IPS-18c (cell line): ENCODE data around the gene SMAP1.

Experiments
- H3K4me3 ChIP-seq: 2 replicates; pipeline ENCODE4 v1.7.0; 2013; ENCODE audit warnings: low read depth, mild to moderate bottlenecking, low read length, moderate library complexity; ENCODE audit not compliant: insufficient read depth
- H3K9me3 ChIP-seq: one replicate; pipeline ENCODE4 v1.6.1; 2013; ENCODE audit warnings: mild to moderate bottlenecking, low read length, moderate library complexity; ENCODE audit not compliant: control insufficient read depth, insufficient read depth

Gene SMAP1

DNA sequence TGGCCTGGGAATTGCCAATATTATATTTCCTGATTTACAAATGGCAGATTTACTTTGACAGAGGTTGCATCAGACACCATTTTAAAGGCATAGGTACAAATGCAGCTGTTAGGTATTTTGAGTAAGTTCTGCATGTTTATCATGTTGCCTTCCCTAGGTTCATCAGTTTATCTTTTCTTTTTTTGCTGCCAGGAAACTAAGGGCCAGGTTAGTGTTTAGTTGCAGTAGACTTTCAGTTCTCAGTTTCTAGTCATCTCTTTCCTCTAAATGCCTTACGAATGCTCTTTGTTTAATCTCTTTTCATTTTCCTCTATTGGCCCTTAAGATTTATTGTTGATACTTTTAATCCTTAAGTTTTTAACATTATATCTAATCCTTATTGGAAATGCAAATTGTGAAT lies 129.9 kb downstream of the SMAP1 start:
- Histone ChIP-seq H3K9me3 (no peaks in the 10 kb centered on the region), H3K4me3 (no peak overlapping the region)

GRCh38 chr6:70806086-70806485 lies 138.4 kb downstream of the SMAP1 start:
- H3K9me3 ChIP-seq, result peaks cover 2% of the 10 kb centered on the region
- no peak overlapping the region for H3K4me3 ChIP-seq

DNA sequence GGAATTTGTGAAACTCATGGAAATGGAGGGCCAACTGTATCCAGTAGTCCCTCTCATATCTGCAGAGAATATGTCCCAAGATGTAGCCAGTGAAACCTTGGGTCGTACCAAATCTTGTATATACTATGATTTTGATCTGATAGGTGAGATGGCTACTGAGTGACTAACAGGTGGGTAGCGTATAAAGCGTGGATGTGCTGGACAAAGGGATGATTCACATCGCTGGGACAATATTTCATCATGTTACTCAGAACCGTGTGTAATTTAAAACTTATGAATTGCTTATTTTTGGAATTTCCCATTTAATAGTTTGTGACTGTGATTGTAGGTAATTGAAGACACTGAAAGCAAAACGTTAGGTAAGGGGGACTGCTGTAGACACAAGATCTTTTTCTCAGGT lies 144.1 kb downstream of the SMAP1 start:
- Histone ChIP-seq H3K9me3 (no peaks in the 10 kb centered on the region), H3K4me3 (no peak overlapping the region)

DNA sequence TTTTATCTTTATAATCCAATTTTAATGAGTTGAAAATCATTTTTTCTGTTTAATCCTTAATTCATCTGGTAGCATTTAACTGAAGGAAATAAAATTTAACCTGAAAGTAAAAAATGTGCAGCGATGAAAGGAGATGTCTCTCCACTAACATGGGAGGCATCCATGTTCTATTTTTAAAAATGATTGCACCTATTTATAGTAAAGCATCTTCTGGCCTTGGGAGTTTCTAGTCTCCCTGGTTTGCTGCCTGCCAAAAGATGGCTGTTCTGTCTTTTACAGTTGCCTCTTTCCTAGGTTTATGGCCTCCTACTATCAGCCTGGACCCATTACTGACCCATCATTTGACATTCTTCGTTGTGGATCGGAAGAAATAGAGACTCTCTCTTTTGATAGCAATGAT lies 146.2 kb downstream of the SMAP1 start:
- Histone ChIP-seq H3K9me3 (no peaks in the 10 kb centered on the region), H3K4me3 (no peak overlapping the region)

- Histone ChIP-seq H3K9me3 (no peaks in the 10 kb centered on the region), H3K4me3 (no peak overlapping the region)
Observed at GRCh38 chr6:70819646-70820045, 152.0 kb downstream of the SMAP1 start.

GRCh38 chr6:70820778-70821177 lies 153.1 kb downstream of the SMAP1 start:
- Histone ChIP-seq H3K4me3 (no peak overlapping the region), H3K9me3 (no peaks in the 10 kb centered on the region)

DNA sequence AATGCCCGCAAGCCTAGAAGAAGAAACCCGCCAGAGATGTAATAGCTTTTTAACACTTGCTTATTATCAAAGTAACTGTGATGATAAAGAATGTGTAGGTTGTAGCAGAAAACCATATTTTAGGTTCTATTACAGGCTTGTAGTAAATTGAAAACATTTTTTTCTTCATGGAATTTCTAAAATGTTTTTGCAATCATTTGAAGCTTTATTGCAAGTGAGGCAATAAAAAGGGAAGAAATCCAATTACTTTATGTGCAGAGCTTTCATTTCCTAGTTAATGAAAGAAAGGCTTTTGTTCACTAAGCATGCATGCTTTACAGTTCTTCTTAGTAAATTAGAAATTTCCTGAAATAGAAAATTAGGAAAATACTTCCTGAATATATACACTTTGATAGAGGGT lies 154.1 kb downstream of the SMAP1 start:
- no peaks in the 10 kb centered on the region for H3K9me3 ChIP-seq
- no peak overlapping the region for H3K4me3 ChIP-seq

DNA sequence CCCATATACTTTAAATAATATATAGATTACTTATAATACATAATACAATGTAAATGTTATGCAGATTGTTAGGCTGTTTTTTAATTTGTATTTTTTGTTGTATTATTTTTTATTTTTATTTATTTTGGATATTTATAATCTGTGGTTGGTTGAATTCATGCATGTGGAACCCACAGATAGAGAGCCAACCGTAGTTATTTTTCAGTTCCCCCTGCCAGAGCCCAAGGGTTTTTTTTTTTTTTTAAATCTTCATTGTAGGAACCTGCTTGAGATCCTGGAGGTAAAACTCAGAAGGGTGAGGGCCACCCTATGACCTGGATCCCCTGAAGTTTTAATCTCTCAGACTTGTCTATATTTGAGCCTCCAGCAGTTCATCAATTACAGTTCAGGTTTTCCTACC lies 156.0 kb downstream of the SMAP1 start:
- Histone ChIP-seq H3K9me3 (no peaks in the 10 kb centered on the region), H3K4me3 (no peak overlapping the region)

- H3K9me3 ChIP-seq, result no peaks in the 10 kb centered on the region
- H3K4me3 ChIP-seq, result no peak overlapping the region
Observed at GRCh38 chr6:70831427-70831826, 163.7 kb downstream of the SMAP1 start.

DNA sequence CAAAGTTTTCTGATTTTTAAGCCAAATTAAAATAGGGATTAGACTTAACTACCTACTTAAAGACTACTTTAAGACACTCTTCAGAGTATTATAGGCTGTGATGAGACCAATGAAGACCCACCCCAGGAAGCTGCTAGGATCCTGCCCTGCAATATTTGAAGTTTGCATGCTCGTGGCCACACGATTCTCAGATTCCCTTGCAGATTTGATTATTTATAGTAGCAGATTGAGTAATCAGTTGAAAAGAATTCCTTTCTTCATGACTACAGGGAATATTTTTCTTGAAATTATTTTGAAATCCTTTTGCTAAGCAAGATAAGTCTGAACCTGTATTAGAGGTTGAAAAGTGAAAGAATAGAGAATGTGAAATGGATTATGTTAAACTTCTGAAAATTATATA lies 166.8 kb downstream of the SMAP1 start:
- no peaks in the 10 kb centered on the region for H3K9me3 ChIP-seq
- H3K4me3 ChIP-seq, result no peak overlapping the region

DNA sequence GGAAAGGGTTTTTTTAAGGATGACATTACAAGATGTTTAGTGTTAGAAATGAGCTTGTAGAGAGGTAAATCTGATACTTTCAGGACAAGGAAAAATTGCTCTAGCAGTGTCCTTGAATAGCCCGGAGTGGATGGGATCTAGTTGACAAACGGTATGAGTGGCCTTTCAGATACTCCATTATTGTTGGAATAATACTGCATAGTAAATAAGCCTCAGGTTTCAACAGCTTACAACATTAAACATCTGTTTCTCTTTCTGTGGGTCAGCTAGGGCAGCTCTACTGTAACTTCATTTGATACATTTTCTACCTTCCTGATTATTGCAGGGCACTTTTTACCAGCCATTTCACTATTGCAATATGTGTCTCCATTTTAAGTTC lies 171.2 kb downstream of the SMAP1 start:
- H3K9me3 ChIP-seq, result no peaks in the 10 kb centered on the region
- no peak overlapping the region for H3K4me3 ChIP-seq

- H3K9me3 ChIP-seq, result no peaks in the 10 kb centered on the region
- H3K4me3 ChIP-seq, result no peak overlapping the region
Observed at GRCh38 chr6:70839286-70840266, 171.9 kb downstream of the SMAP1 start.

- Histone ChIP-seq H3K9me3 (no peaks in the 10 kb centered on the region), H3K4me3 (no peak overlapping the region)
Observed at GRCh38 chr6:70841112-70841511, 173.4 kb downstream of the SMAP1 start.

GRCh38 chr6:70842541-70842940 lies 174.9 kb downstream of the SMAP1 start:
- Histone ChIP-seq H3K4me3 (no peak overlapping the region), H3K9me3 (no peaks in the 10 kb centered on the region)

- no peaks in the 10 kb centered on the region for H3K9me3 ChIP-seq
- no peak overlapping the region for H3K4me3 ChIP-seq
Observed at GRCh38 chr6:70843328-70843918, 175.7 kb downstream of the SMAP1 start.

GRCh38 chr6:70844301-70844700 lies 176.6 kb downstream of the SMAP1 start:
- no peak overlapping the region for H3K4me3 ChIP-seq

DNA sequence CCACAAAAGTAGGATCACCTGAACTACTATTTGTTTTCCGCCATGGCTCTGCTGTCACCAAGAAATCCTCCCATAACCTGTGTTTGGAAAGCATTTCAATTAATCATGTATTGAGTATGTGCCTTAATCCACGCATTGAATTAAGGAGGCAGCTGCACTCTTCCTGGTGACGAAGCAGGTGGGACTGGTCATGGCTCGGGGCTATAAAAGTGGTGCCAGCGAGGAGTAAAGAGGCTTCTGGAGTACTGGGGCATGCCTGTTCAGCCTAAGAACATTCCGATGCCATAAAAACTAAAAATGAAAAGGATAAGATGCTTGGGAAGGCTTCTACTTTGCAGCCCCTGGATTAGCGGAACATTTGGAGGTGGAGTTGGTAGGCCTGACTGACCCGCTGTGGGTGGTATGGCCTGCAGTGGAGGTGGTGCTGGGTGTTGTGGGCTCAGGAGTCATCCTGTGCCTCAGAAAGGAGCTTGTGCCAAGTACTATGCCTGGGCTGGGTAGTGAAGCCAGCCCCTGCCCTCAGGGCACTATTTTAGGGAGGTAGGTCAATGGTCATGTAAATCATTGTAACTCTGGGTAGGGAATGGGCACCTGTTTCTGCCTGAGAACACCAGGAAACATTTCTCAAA lies 178.6 kb downstream of the SMAP1 start:
- no peak overlapping the region for H3K4me3 ChIP-seq
- H3K9me3 ChIP-seq, result no peaks in the 10 kb centered on the region

More at GRCh38 chr6:70844301-70844700, 176.6 kb downstream of the SMAP1 start:
- H3K9me3 ChIP-seq, result no peaks in the 10 kb centered on the region
